Articular chondrocyte of knee joint (primary cell): ENCODE data around the gene NDUFAF7. TPM values are rescaled to one million over a fixed set of nuclear protein-coding genes. Genes with fewer than 3 reads are reported as not detected.

Experiments used
- total RNA-seq: library from RNA; depleted of rRNA; stranded (reverse); fragments of >200 nt; gene quantifications from 2 replicates; pipeline ENCODE4 v1.2.3, GENCODE V29; 2012

The NDUFAF7 gene
- total RNA-seq: 14.3 and 16.3 TPM in 2 replicates

DNA sequence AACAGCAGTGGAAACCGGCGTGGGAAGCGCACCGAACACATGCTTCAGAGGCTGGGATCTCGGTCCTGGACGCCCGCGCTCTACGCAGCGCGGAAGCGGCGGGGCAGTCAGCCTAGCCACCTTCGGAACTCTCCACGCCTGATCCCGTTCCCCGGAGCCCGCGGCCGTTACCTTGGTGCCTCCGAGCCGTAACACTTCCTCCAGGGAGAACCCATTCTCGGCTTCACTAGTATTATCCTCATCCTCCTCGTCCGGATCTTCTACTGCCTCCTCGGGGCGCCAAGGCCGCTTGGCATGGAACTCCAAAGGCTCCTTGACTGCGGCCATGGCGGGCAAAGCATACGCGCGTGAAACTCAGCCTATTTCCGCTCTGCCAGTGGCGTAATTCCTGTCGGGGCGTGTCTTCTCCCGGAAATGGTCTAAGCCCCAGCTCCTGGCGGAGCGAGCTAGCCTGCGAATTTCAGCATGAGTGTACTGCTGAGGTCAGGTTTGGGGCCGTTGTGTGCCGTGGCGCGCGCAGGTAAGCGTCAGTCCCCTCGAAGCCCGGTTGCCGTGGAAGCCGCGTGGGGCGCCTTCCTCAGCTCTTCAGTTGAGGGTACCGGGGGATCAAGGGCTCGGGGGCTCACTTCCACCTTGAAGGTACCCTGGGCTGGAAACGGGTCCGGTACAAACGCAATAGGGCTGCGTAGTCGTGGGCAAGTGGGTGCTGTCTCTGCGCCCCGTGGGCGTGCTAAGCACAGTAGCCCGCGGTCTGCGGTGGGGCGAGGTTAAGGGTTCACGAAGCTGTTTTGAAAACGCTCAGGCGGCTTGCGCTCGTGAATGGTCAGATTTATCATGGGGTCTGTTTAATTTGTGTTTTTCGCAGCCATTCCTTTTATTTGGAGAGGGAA is at the start of gene NDUFAF7, which contains the start of gene CEBPZ:
TSS of gene NDUFAF7 (plus strand) at position 418 of the 890 bp plus-strand sequence. CDS start at position 466, 48 bp downstream.
TSS of gene CEBPZ (minus strand) at position 356 of the 890 bp plus-strand sequence. CDS start at position 327, 29 bp downstream.

DNA sequence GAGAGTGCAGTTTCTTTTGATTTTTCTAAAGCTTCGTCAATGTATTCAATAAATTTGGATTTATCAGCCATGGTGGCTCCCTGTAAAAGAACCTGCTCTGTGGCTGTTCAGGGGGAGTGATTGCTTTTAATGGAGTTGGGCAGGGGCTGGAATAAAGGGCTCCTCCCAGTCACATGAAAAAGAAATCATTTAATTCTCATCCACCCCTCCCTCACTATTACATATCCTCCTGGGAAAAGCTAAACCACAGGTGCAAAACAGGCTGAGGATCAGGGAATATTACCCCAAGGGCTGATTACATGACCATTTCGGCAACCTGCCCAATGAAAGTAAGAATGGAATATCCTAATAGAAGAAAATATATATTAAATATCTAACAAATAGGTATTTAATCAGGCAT is 42.9 kb upstream of the NDUFAF7 start, which contains the start of gene SULT6B1:
TSS of gene SULT6B1 (minus strand) at position 101 of the 400 bp plus-strand sequence. CDS start at position 71, 30 bp downstream.

DNA sequence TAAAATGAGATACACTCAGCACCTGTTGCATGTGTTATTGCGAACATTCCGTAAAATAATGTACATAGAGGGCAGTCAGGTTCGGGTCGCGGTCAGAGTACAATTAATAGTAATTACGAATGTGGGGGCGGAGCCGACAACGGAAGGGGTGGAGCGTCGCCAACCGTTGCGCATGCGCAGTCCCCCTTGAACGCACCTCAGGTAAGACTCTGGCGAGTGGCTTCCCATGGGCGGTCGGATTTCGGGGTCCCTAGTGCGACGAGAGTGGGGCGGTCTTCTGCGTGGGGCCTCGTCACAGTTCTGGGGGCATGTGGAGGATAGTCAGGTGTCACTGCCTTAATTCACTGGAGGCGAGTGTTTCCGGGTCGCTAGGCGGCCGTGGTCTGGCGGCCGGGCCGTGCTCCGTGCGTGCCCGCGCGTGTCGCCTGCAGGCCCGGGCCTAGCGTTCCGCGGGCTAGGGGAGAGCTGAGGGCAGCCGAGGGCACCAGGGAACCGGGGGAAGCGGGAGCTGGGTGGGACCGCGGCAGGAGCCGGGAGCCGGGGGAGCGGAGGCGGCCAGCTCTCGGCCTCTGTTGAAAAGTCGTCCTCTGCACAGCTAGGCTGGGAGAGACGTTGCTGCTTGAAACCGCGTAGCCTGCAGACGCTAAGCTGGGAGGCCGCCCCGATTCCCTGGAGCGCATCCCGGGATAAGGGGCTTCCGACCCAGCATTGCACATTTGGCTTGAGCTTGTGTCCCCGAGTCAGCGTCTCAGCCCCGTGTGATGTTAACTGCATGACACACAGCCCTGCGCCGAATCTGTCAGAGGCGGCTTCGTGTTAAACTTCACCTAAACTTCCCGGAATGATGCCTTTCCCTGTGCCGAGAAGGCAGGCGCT is 34.9 kb upstream of the NDUFAF7 start, which contains the start of gene CEBPZOS:
TSS of gene CEBPZOS (plus strand) at position 177 of the 876 bp plus-strand sequence. CDS start 3,209 bp downstream, outside the sequence.

Other genes with a start within 250 kb of the NDUFAF7 start
- gene HEATR5B, start 147.3 kb upstream of the NDUFAF7 start, total RNA-seq: 29.9 and 30.6 TPM in 2 replicates
- gene GPATCH11, start 147.1 kb upstream of the NDUFAF7 start, total RNA-seq: 9.4 and 10.1 TPM in 2 replicates
- 60.1 and 60.3 TPM in 2 replicates for gene EIF2AK2, start 74.7 kb upstream of the NDUFAF7 start, total RNA-seq
- gene SULT6B1, start 43.0 kb upstream of the NDUFAF7 start, total RNA-seq: not detected in 2 replicates
- gene CEBPZOS, start 35.2 kb upstream of the NDUFAF7 start, total RNA-seq: 27.5 and 27.7 TPM in 2 replicates
- gene CEBPZ, start 62 bp upstream of the NDUFAF7 start, total RNA-seq: 39.7 and 50.6 TPM in 2 replicates
- gene PRKD3, start 93.2 kb downstream of the NDUFAF7 start, total RNA-seq: 69.0 and 74.4 TPM in 2 replicates
- gene QPCT, start 113.0 kb downstream of the NDUFAF7 start, total RNA-seq: 10.7 and 17.5 TPM in 2 replicates